Smooth muscle cell (in vitro differentiated cells): ENCODE results near the gene CAV1. TPM values are rescaled to one million over a fixed set of nuclear protein-coding genes. Genes with fewer than 3 reads are reported as not detected.

Experiments
- DNase-seq: peaks from one replicate; lab custom pipeline; 2025; ENCODE audit not compliant: unreplicated experiment; lab: John Stamatoyannopoulos, UW
- H2AFZ ChIP-seq: fragments of 200-600 bp; sonication (generic); 2 replicates; pipeline ENCODE4 v1.6.0; 2016; ENCODE audit warnings: antibody characterized with exemption, low read depth, mild to moderate bottlenecking
- H3F3A ChIP-seq: fragments of 200-600 bp; sonication (generic); 2 replicates; pipeline ENCODE4 v1.6.0; 2017; ENCODE audit warnings: antibody characterized with exemption, low read depth
- H3K27ac ChIP-seq: fragments of 200-600 bp; sonication (generic); 2 replicates; pipeline ENCODE4 v1.5.1; 2016; ENCODE audit warnings: low read depth, mild to moderate bottlenecking
- H3K27me3 ChIP-seq: fragments of 200-600 bp; sonication (generic); 2 replicates; pipeline ENCODE4 v1.6.1; 2016; ENCODE audit warnings: low read depth, mild to moderate bottlenecking
- H3K36me3 ChIP-seq: fragments of 200-600 bp; sonication (generic); 2 replicates; pipeline ENCODE4 v1.5.1; 2016; ENCODE audit warnings: low read depth
- H3K4me1 ChIP-seq: fragments of 200-600 bp; sonication (generic); 2 replicates; pipeline ENCODE4 v1.5.1; 2016; ENCODE audit warnings: low read depth
- H3K4me2 ChIP-seq: fragments of 200-600 bp; sonication (generic); 2 replicates; pipeline ENCODE4 v1.6.0; 2016; ENCODE audit warnings: mild to moderate bottlenecking
- H3K4me3 ChIP-seq: fragments of 200-600 bp; sonication (generic); 2 replicates; pipeline ENCODE4 v1.5.1; 2016; ENCODE audit warnings: mild to moderate bottlenecking
- H3K79me2 ChIP-seq: fragments of 200-600 bp; sonication (generic); 2 replicates; pipeline ENCODE4 v1.6.0; 2016; ENCODE audit warnings: low read depth, mild to moderate bottlenecking
- H3K9ac ChIP-seq: fragments of 200-600 bp; sonication (generic); 2 replicates; pipeline ENCODE4 v1.6.0; 2016; ENCODE audit warnings: low read depth
- H3K9me3 ChIP-seq: fragments of 200-600 bp; sonication (generic); replicated peaks from 2 replicates; pipeline ENCODE4 v1.5.1; 2016; ENCODE audit warnings: low read depth
- H4K20me1 ChIP-seq: fragments of 200-600 bp; sonication (generic); 2 replicates; pipeline ENCODE4 v1.6.0; 2016; ENCODE audit warnings: low read depth
- WGBS: methylation state at CpG from one replicate; pipeline ENCODE4 v1.1.7; 2016; ENCODE audit warnings: low lambda C conversion rate; 5-methylcytosine and 5-hydroxymethylcytosine counted together
- polyA plus RNA-seq: library from polyadenylated mRNA; unstranded; fragments of >200 nt; fragmentation: Nextera tagmentation; extraction: Ambion mirVana; gene quantifications from 2 replicates; pipeline ENCODE4 v1.2.1, GENCODE V29; 2016
- total RNA-seq: library from RNA; depleted of rRNA; stranded (reverse); fragments of >200 nt; gene quantifications from 2 replicates; pipeline ENCODE4 v1.2.3, GENCODE V29; 2014
- TF ChIP-seq, protein P1 (sequence below): fragments of 200-600 bp; sonication (generic); IDR thresholded peaks from 2 replicates; pipeline ENCODE4 v1.5.1; 2017; ENCODE audit warnings: borderline replicate concordance, mild to moderate bottlenecking, antibody characterized with exemption; ENCODE audit not compliant: insufficient read depth, poor library complexity, severe bottlenecking

The CAV1 gene
- total and polyA plus RNA-seq, 2 experiments from 2014 or later, result 55.8 to 84.7 TPM

- Histone ChIP-seq H2AFZ (peak overlapping the region; percentile 35), H3K4me3 (no peak overlapping the region), H3K27ac (peak overlapping the region; percentile 84), H3K4me2 (peak overlapping the region; percentile 80), H3K79me2 (no peaks in the 10 kb centered on the region), H3K9ac (peak overlapping the region; percentile 69), H3K36me3 (no peaks in the 10 kb centered on the region), H3F3A (peaks cover 11% of the 10 kb centered on the region), H4K20me1 (no peaks in the 10 kb centered on the region), H3K27me3 (no peaks in the 10 kb centered on the region), H3K4me1 (peaks cover 9% of the 10 kb centered on the region), H3K9me3 (peaks cover 3% of the 10 kb centered on the region)
- DNase-seq, result no peak
- TF ChIP-seq, protein P1, sequence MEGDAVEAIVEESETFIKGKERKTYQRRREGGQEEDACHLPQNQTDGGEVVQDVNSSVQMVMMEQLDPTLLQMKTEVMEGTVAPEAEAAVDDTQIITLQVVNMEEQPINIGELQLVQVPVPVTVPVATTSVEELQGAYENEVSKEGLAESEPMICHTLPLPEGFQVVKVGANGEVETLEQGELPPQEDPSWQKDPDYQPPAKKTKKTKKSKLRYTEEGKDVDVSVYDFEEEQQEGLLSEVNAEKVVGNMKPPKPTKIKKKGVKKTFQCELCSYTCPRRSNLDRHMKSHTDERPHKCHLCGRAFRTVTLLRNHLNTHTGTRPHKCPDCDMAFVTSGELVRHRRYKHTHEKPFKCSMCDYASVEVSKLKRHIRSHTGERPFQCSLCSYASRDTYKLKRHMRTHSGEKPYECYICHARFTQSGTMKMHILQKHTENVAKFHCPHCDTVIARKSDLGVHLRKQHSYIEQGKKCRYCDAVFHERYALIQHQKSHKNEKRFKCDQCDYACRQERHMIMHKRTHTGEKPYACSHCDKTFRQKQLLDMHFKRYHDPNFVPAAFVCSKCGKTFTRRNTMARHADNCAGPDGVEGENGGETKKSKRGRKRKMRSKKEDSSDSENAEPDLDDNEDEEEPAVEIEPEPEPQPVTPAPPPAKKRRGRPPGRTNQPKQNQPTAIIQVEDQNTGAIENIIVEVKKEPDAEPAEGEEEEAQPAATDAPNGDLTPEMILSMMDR, result no peak
- 28% methylated on average over 6 of the region's 6 CpGs for WGBS
Measured at GRCh38 chr7:116577320-116577871, 52.6 kb downstream of the CAV1 start.

- no peaks in the 10 kb centered on the region for H3K27me3 ChIP-seq
- no peak overlapping the region for H3K4me2 ChIP-seq
- H2AFZ ChIP-seq, result no peak overlapping the region
- peaks cover 3% of the 10 kb centered on the region for H3K9me3 ChIP-seq
- H3K9ac ChIP-seq, result no peak overlapping the region
- 99% methylated on average over 3 of the region's 3 CpGs for WGBS
- DNase-seq, result no peak
- H3K36me3 ChIP-seq, result no peaks in the 10 kb centered on the region
- H3K79me2 ChIP-seq, result no peaks in the 10 kb centered on the region
- H4K20me1 ChIP-seq, result no peaks in the 10 kb centered on the region
- H3K27ac ChIP-seq, result peak overlapping the region; percentile 84
- H3K4me1 ChIP-seq, result peaks cover 13% of the 10 kb centered on the region
- H3F3A ChIP-seq, result peaks cover 16% of the 10 kb centered on the region
- H3K4me3 ChIP-seq, result no peak overlapping the region
- TF ChIP-seq, protein P1, result no peak
Measured at GRCh38 chr7:116578526-116578925, 53.7 kb downstream of the CAV1 start.

DNA sequence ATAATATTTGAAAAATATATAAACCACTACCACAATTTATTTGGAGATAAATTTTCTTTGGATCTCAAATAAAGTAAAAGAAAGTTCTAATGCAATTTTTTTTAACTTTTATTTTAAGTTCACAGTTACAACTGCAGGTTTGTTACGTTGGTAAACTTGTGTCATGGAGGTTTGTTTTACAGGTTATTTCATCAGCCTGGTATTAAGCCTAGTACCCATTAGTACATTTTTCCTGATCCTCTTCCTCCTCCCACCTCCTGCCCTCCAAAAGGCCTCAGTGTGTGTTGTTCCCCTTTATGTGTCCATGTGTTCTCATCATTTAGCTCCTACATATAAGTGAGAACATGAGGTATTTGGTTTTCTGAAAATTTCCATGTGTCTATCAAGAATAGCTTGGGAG, 54.5 kb downstream of the CAV1 start:
- Histone ChIP-seq H3K27me3 (no peaks in the 10 kb centered on the region), H3K4me3 (no peak overlapping the region), H3K27ac (no peak overlapping the region), H3K4me2 (no peak overlapping the region), H3K4me1 (peaks cover 13% of the 10 kb centered on the region), H3K9me3 (peaks cover 3% of the 10 kb centered on the region), H2AFZ (no peak overlapping the region), H3K36me3 (no peaks in the 10 kb centered on the region), H3K79me2 (no peaks in the 10 kb centered on the region), H4K20me1 (no peaks in the 10 kb centered on the region), H3F3A (peaks cover 16% of the 10 kb centered on the region), H3K9ac (no peak overlapping the region)
- TF ChIP-seq, protein P1, result no peak
- DNase-seq, result no peak
- 68% methylated on average over 1 of the region's 1 CpG for WGBS

DNA sequence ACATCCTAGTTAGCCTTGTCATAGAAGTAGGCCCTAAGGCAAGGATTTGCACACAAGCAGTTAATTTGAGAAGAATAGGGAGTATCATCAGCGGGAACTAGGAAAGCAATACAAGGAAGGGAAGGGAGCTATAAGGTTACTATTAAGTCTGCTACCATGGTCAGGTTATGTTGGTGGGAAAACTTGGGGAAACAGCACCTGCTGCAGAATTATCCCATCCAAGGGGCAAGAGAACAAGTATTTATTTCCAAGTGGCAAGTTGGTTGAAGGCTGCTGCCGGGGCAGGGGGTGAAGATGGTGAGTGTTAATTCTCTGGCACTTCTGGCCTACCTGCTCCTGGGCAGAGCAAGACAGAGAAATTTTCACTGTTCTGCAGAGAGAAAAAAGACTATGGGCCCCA, 55.0 kb downstream of the CAV1 start:
- Histone ChIP-seq H3K9ac (no peak overlapping the region), H3K79me2 (no peaks in the 10 kb centered on the region), H3F3A (peaks cover 16% of the 10 kb centered on the region), H4K20me1 (no peaks in the 10 kb centered on the region), H2AFZ (no peak overlapping the region), H3K9me3 (peaks cover 3% of the 10 kb centered on the region), H3K4me3 (no peak overlapping the region), H3K36me3 (no peaks in the 10 kb centered on the region), H3K27me3 (no peaks in the 10 kb centered on the region), H3K27ac (no peak overlapping the region), H3K4me1 (peaks cover 13% of the 10 kb centered on the region), H3K4me2 (no peak overlapping the region)
- DNase-seq, result no peak
- WGBS, result 93% methylated on average over 2 of the region's 2 CpGs
- TF ChIP-seq, protein P1, result no peak
